H1 (cell line): ENCODE measurements around the gene HMGB1. TPM values are rescaled to one million over a fixed set of nuclear protein-coding genes. Genes with fewer than 3 reads are reported as not detected.

ENCODE experiments used
- CTCF ChIA-PET: fragments of 300-600 bp; sonication (Branson Sonifier 250); formaldehyde crosslinking; loops from one replicate; lab custom pipeline; 2021; ENCODE audit not compliant: partially characterized antibody; lab: Charles Lee
- POLR2A ChIA-PET: fragments of 300-600 bp; sonication (Branson Sonifier 250); formaldehyde crosslinking; loops from one replicate; lab custom pipeline; 2021; ENCODE audit warnings: inconsistent platforms; ENCODE audit not compliant: partially characterized antibody; lab: Charles Lee
- DNase-seq, 2 experiments: peaks; one replicate each; pipeline versions ENCODE4 v3.0.0 to v3.0.0-alpha.2; 2010 to 2022; ENCODE audit warnings: low spot score in 2 of 2, low read depth in 1 of 2, mixed read lengths in 1 of 2
- FAIRE-seq: peaks from 2 replicates; lab custom pipeline; 2011; peaks lifted over from hg19 to GRCh38; lab: Jason Lieb, UNC
- H2AFZ ChIP-seq: 2 replicates; pipeline ENCODE4 v1.8.1; 2012; ENCODE audit warnings: low read length, inconsistent platforms
- H2AK5ac ChIP-seq: 2 replicates; pipeline ENCODE4 v1.6.1; 2013; ENCODE audit warnings: low read depth, low read length
- H2BK120ac ChIP-seq: replicated peaks from 2 replicates; pipeline ENCODE3; 2013; ENCODE audit warnings: low read depth, low read length, inconsistent platforms
- H2BK12ac ChIP-seq: 2 replicates; pipeline ENCODE4 v1.6.1; 2013; ENCODE audit warnings: low read depth, low read length
- H2BK15ac ChIP-seq: 2 replicates; pipeline ENCODE4 v1.6.1; 2013; ENCODE audit warnings: low read length
- H2BK20ac ChIP-seq: 2 replicates; pipeline ENCODE4 v1.6.1; 2013; ENCODE audit warnings: low read length
- H2BK5ac ChIP-seq: 2 replicates; pipeline ENCODE4 v1.6.1; 2013; ENCODE audit warnings: low read depth, low read length
- H3K14ac ChIP-seq: 2 replicates; pipeline ENCODE4 v1.6.1; 2013; ENCODE audit warnings: inconsistent platforms; ENCODE audit not compliant: insufficient read length
- H3K18ac ChIP-seq: 2 replicates; pipeline ENCODE4 v1.6.1; 2013; ENCODE audit warnings: low read length; ENCODE audit errors: extremely low read depth
- H3K23ac ChIP-seq: 2 replicates; pipeline ENCODE4 v1.6.1; 2013; ENCODE audit warnings: inconsistent platforms; ENCODE audit not compliant: insufficient read length
- H3K23me2 ChIP-seq: 2 replicates; pipeline ENCODE4 v1.6.1; 2013; ENCODE audit warnings: low read depth, low read length
- H3K27ac ChIP-seq: 2 replicates; pipeline ENCODE4 v1.6.1; 2011; ENCODE audit warnings: low read depth, low read length, inconsistent platforms
- H3K27me3 ChIP-seq, 4 experiments: replicated peaks in 1 of 4; 1 replicate in 1 of 4; 2 replicates in 3 of 4; pipeline versions ENCODE4 v1.6.1 to v1.8.1; 2011 to 2013; ENCODE audit warnings: low read length in 3 of 4, mild to moderate bottlenecking in 3 of 4, inconsistent platforms in 2 of 4, mixed read lengths in 2 of 4, moderate library complexity in 1 of 4; ENCODE audit not compliant: control insufficient read depth in 3 of 4, insufficient read depth in 3 of 4; ENCODE audit errors: extremely low read depth in 1 of 4
- H3K36me3 ChIP-seq, 4 experiments: 2 replicates each; pipeline versions ENCODE4 v1.6.1 to v1.8.1; 2011 to 2013; ENCODE audit warnings: mild to moderate bottlenecking in 4 of 4, low read length in 3 of 4, moderate library complexity in 2 of 4, control low read depth in 1 of 4, inconsistent platforms in 1 of 4; ENCODE audit not compliant: insufficient read depth in 4 of 4, control insufficient read depth in 2 of 4
- H3K4ac ChIP-seq: replicated peaks from 2 replicates; pipeline ENCODE3; 2013; ENCODE audit warnings: low read length, low read depth, mixed read lengths, inconsistent platforms; ENCODE audit not compliant: insufficient read length
- H3K4me1 ChIP-seq, 4 experiments: replicated peaks in 1 of 4; 1 replicate in 1 of 4; 2 replicates in 3 of 4; pipeline versions ENCODE4 v1.6.1 to v1.8.1; 2011 to 2013; ENCODE audit warnings: low read length in 3 of 4, inconsistent platforms in 2 of 4, mixed read lengths in 1 of 4; ENCODE audit not compliant: insufficient read depth in 4 of 4, control insufficient read depth in 3 of 4
- H3K4me2 ChIP-seq, 2 experiments: 2 replicates each; pipeline versions ENCODE4 v1.6.1 to v1.8.1; 2011 to 2013; ENCODE audit warnings: low read depth in 2 of 2, low read length in 2 of 2, control low read depth in 1 of 2, inconsistent platforms in 1 of 2, mild to moderate bottlenecking in 1 of 2; ENCODE audit not compliant: insufficient read depth in 1 of 2
- H3K4me3 ChIP-seq, 4 experiments: fragments of 200-600, 300-600 bp in 1 of 4; sonication (generic), shearing (Covaris generic), sonication (Bioruptor Twin) in 1 of 4; 2 replicates each; pipeline versions ENCODE4 v1.5.1 to v1.8.1; 2011 to 2016; ENCODE audit warnings: low read length in 4 of 4, low read depth in 3 of 4, control low read depth in 2 of 4, inconsistent platforms in 2 of 4, mild to moderate bottlenecking in 2 of 4, mixed read lengths in 1 of 4, moderate library complexity in 1 of 4; ENCODE audit not compliant: insufficient read depth in 2 of 4; ENCODE audit errors: extremely low read depth in 1 of 4
- H3K56ac ChIP-seq: replicated peaks from 2 replicates; pipeline ENCODE3; 2013; ENCODE audit warnings: low read depth, mild to moderate bottlenecking, mixed read lengths, low read length, inconsistent platforms; ENCODE audit not compliant: insufficient read length
- H3K79me1 ChIP-seq: 2 replicates; pipeline ENCODE4 v1.6.1; 2013; ENCODE audit warnings: low read depth, low read length, control low read depth
- H3K79me2 ChIP-seq, 2 experiments: 2 replicates each; pipeline versions ENCODE4 v1.6.1 to v1.8.1; 2012 to 2013; ENCODE audit warnings: low read length in 2 of 2, mild to moderate bottlenecking in 2 of 2, inconsistent platforms in 1 of 2; ENCODE audit not compliant: insufficient read depth in 2 of 2, control insufficient read depth in 1 of 2
- H3K9ac ChIP-seq, 4 experiments: replicated peaks in 1 of 4; 1 replicate in 1 of 4; 2 replicates in 3 of 4; pipeline versions ENCODE4 v1.6.1 to v1.8.1; 2011 to 2013; ENCODE audit warnings: low read depth in 3 of 4, low read length in 3 of 4, control low read depth in 2 of 4, mild to moderate bottlenecking in 2 of 4, moderate library complexity in 2 of 4, inconsistent platforms in 1 of 4; ENCODE audit errors: extremely low read depth in 1 of 4
- H3K9me3 ChIP-seq, 2 experiments: 2 replicates each; pipeline versions ENCODE4 v1.6.1 to v1.8.1; 2012 to 2013; ENCODE audit warnings: mild to moderate bottlenecking in 2 of 2, moderate library complexity in 2 of 2, control low read depth in 1 of 2, inconsistent platforms in 1 of 2, low read depth in 1 of 2, low read length in 1 of 2, mixed read lengths in 1 of 2; ENCODE audit not compliant: insufficient read depth in 2 of 2
- H4K20me1 ChIP-seq, 2 experiments: replicated peaks in 1 of 2; 2 replicates each; pipeline versions ENCODE3 to v1.8.1; 2011 to 2013; ENCODE audit warnings: inconsistent platforms in 2 of 2, low read length in 2 of 2, mild to moderate bottlenecking in 1 of 2; ENCODE audit not compliant: insufficient read depth in 2 of 2, control insufficient read depth in 1 of 2
- H4K5ac ChIP-seq: 2 replicates; pipeline ENCODE4 v1.6.1; 2013; ENCODE audit warnings: low read length, low read depth, mixed read lengths, inconsistent platforms; ENCODE audit not compliant: insufficient read length
- H4K8ac ChIP-seq: 2 replicates; pipeline ENCODE4 v1.8.0; 2013; ENCODE audit warnings: mild to moderate bottlenecking, moderate library complexity, low read length, inconsistent platforms; ENCODE audit not compliant: insufficient read depth; ENCODE audit errors: extremely low read depth
- H4K91ac ChIP-seq: replicated peaks from 2 replicates; pipeline ENCODE3; 2013; ENCODE audit warnings: low read length, mixed read lengths, inconsistent platforms; ENCODE audit not compliant: insufficient read length
- BRCA1 ChIP-seq: IDR thresholded peaks from 2 replicates; pipeline ENCODE4 v1.6.1; 2012; ENCODE audit warnings: low read depth, low read length, improper control_type of control experiment
- CHD1 ChIP-seq: IDR thresholded peaks from 2 replicates; pipeline ENCODE4 v1.6.1; 2012; ENCODE audit warnings: low read depth, low read length, improper control_type of control experiment
- E2F6 ChIP-seq: IDR thresholded peaks from 2 replicates; pipeline ENCODE4 v1.6.1; 2012; ENCODE audit warnings: inconsistent platforms
- EZH2 ChIP-seq: fragments of 200-600 bp; sonication (generic); IDR thresholded peaks from 2 replicates; pipeline ENCODE4 v1.7.1; 2012; ENCODE audit warnings: low read depth, mild to moderate bottlenecking, moderate library complexity, low read length, inconsistent platforms; ENCODE audit not compliant: severe bottlenecking
- FOSL1 ChIP-seq: IDR thresholded peaks from 2 replicates; pipeline ENCODE4 v1.6.1; 2011; ENCODE audit warnings: mild to moderate bottlenecking, low read depth, low read length, moderate library complexity; ENCODE audit not compliant: insufficient read depth
- HDAC6 ChIP-seq: IDR thresholded peaks from one replicate; pipeline ENCODE4 v1.7.1; 2012; ENCODE audit warnings: low read depth, mild to moderate bottlenecking, inconsistent platforms, low read length, moderate library complexity
- JUND ChIP-seq: IDR thresholded peaks from 2 replicates; pipeline ENCODE4 v1.6.1; 2011; ENCODE audit warnings: mild to moderate bottlenecking, improper control_type of control experiment, low read length
- KDM5A ChIP-seq: fragments of 200-600 bp; IDR thresholded peaks from 2 replicates; pipeline ENCODE4 v1.7.1; 2012; ENCODE audit warnings: mild to moderate bottlenecking, low read length, inconsistent platforms, mixed read lengths
- RBBP5 ChIP-seq: IDR thresholded peaks from 2 replicates; pipeline ENCODE4 v1.7.1; 2012; ENCODE audit warnings: low read depth, mild to moderate bottlenecking, inconsistent platforms, low read length, moderate library complexity, borderline replicate concordance
- RXRA ChIP-seq: IDR thresholded peaks from 2 replicates; pipeline ENCODE4 v1.6.1; 2011; ENCODE audit warnings: low read depth, mild to moderate bottlenecking, low read length, moderate library complexity; ENCODE audit not compliant: insufficient read depth
- SAP30 ChIP-seq: fragments of 300-600 bp; sonication (generic); IDR thresholded peaks from 2 replicates; pipeline ENCODE4 v1.7.1; 2012; ENCODE audit warnings: low read length, moderate library complexity, mild to moderate bottlenecking, inconsistent platforms; ENCODE audit not compliant: insufficient read depth, insufficient replicate concordance
- SUZ12 ChIP-seq: fragments of 200-600 bp; sonication (generic); IDR thresholded peaks from 2 replicates; pipeline ENCODE4 v1.6.1; 2012; ENCODE audit warnings: mild to moderate bottlenecking, inconsistent platforms, low read length, moderate library complexity, mixed read lengths
- TAF7 ChIP-seq: optimal IDR thresholded peaks from 2 replicates; pipeline ENCODE3; 2011; ENCODE audit warnings: low read depth, mild to moderate bottlenecking, inconsistent platforms, low read length, moderate library complexity, borderline replicate concordance
- WGBS, 2 experiments: shearing (Covaris generic) in 1 of 2; methylation state at CpG; one replicate each; pipeline versions ENCODE4 v1.1.6 to v1.1.7; 2013 to 2015; ENCODE audit warnings: low lambda C conversion rate in 2 of 2, mixed read lengths in 2 of 2, inconsistent platforms in 1 of 2, low coverage in 1 of 2, missing lambda C conversion rate in 1 of 2; ENCODE audit not compliant: insufficient replicate concordance in 2 of 2, insufficient coverage in 1 of 2, insufficient read length in 1 of 2; ENCODE audit errors: extremely low coverage in 1 of 2, missing lambda C conversion rate in 1 of 2; 5-methylcytosine and 5-hydroxymethylcytosine counted together
- polyA plus RNA-seq, 7 experiments: library from polyadenylated mRNA; depleted of rRNA in 3 of 7; stranded (reverse) in 5 of 7; unstranded in 2 of 7; fragments of >200 nt in 5 of 7; fragments of 200-250 nt in 2 of 7; gene quantifications; 1 replicate in 5 of 7; 2 replicates in 1 of 7; 4 replicates in 1 of 7; pipeline versions ENCODE4 v1.2.1 to v1.2.3, GENCODE V29; 2011 to 2013; ENCODE audit warnings: missing spikeins in 2 of 7, mixed read lengths in 2 of 7
- total RNA-seq: library from RNA; stranded (reverse); fragmentation: NEBNext Ultra II Directional; extraction: Animal tissue kit (Norgen Biotek cat#: 25700); gene quantifications from 2 replicates; pipeline ENCODE4 v1.2.1, GENCODE V29; 2021

Gene HMGB1
- total and polyA plus RNA-seq, 2 of the 8 experiments (the other 6 are each of a cell fraction or from before 2014, with no cell fraction given): 123 to 776 TPM

- no peak overlapping the region for H3K14ac ChIP-seq
- no peaks in the 10 kb centered on the region for H4K20me1 ChIP-seq
- no peaks in the 10 kb centered on the region for H3K36me3 ChIP-seq
- no peak overlapping the region for H4K8ac ChIP-seq
- DNase-seq (no peak), FAIRE-seq (no peak)
- H3K4me3 ChIP-seq: no peak overlapping the region
- no peak overlapping the region for H4K5ac ChIP-seq
- no peaks in the 10 kb centered on the region for H3K9me3 ChIP-seq
- no peak overlapping the region for H2BK5ac ChIP-seq
- H2BK15ac ChIP-seq: no peak overlapping the region
- ChIA-PET CTCF (interaction anchor here (0.7 to 1.7 kb wide), 3 partner anchors 19 to 78 kb away, joined by 3 to 4 read pairs (median 4); no protein-coding TSS in a partner anchor), POLR2A (interaction anchor here (1.3 kb wide), 1 partner anchor 9 kb away, joined by 3 read pairs; no protein-coding TSS in a partner anchor)
- WGBS, 2 experiments: 92% methylated on average over 3 of the region's 3 CpGs; no CpG with 5 or more reads in 1 of the 2 experiments
- no peaks in the 10 kb centered on the region for H3K79me2 ChIP-seq
- no peak overlapping the region for H3K4me2 ChIP-seq
- H3K23ac ChIP-seq: no peak overlapping the region
- H2BK120ac ChIP-seq: no peak overlapping the region
- H2BK12ac ChIP-seq: no peak overlapping the region
- H3K79me1 ChIP-seq: no peaks in the 10 kb centered on the region; the same call in 1 of the 2 replicates
- H2AFZ ChIP-seq: no peak overlapping the region
- H2BK20ac ChIP-seq: no peak overlapping the region
- peaks cover 0 to 5% (median 0%) of the 10 kb centered on the region in 4 experiments; a peak in 4 of 7 replicates for H3K27me3 ChIP-seq
- peaks cover 8% of the 10 kb centered on the region for H3K23me2 ChIP-seq
- H4K91ac ChIP-seq: no peak overlapping the region
- H3K9ac ChIP-seq: no peak overlapping the region
- H3K4me1 ChIP-seq: peaks cover 0 to 9% (median 5%) of the 10 kb centered on the region in 4 experiments; a peak in 6 of 7 replicates
- H3K18ac ChIP-seq: no peak overlapping the region
- no peak overlapping the region for H2AK5ac ChIP-seq
- no peak overlapping the region for H3K27ac ChIP-seq
- no peak overlapping the region for H3K4ac ChIP-seq
- no peak overlapping the region for H3K56ac ChIP-seq
- TF ChIP-seq FOSL1: no peak
- TF ChIP-seq CHD1: no peak
- TF ChIP-seq RXRA: no peak
- no peak for TF ChIP-seq HDAC6
- no peak for TF ChIP-seq KDM5A
- TF ChIP-seq E2F6: no peak
- TF ChIP-seq RBBP5: no peak
- TF ChIP-seq TAF7: no peak
- TF ChIP-seq BRCA1: no peak
- no peak for TF ChIP-seq EZH2
- TF ChIP-seq SAP30: no peak
- no peak for TF ChIP-seq JUND
- no peak for TF ChIP-seq SUZ12
Observed at GRCh38 chr13:30423891-30424290, 41.8 kb downstream of the HMGB1 start.
